KMS-11 (cell line): ENCODE data around the gene CACNB2.

Source experiments
- H2AFZ ChIP-seq: fragments of 200-600 bp; sonication (generic); 2 replicates; pipeline ENCODE4 v1.6.1; 2016; ENCODE audit warnings: antibody characterized with exemption, mixed run types, low read depth
- H3K27ac ChIP-seq: fragments of 200-600 bp; sonication (generic); 2 replicates; pipeline ENCODE4 v1.6.1; 2016; ENCODE audit warnings: mild to moderate bottlenecking, mixed run types
- H3K27me3 ChIP-seq: fragments of 200-600 bp; sonication (generic); 2 replicates; pipeline ENCODE4 v1.6.1; 2017; ENCODE audit warnings: mild to moderate bottlenecking, low read depth, mixed run types, moderate library complexity; ENCODE audit not compliant: insufficient read depth
- H3K36me3 ChIP-seq: fragments of 200-600 bp; sonication (generic); 2 replicates; pipeline ENCODE4 v1.6.1; 2017; ENCODE audit warnings: mild to moderate bottlenecking, mixed run types; ENCODE audit not compliant: insufficient read depth
- H3K4me1 ChIP-seq: fragments of 200-600 bp; sonication (generic); 2 replicates; pipeline ENCODE4 v1.6.1; 2016; ENCODE audit warnings: mild to moderate bottlenecking, low read depth, mixed run types; ENCODE audit not compliant: poor library complexity, severe bottlenecking
- H3K4me2 ChIP-seq: fragments of 200-600 bp; sonication (generic); 2 replicates; pipeline ENCODE4 v1.7.0; 2016; ENCODE audit warnings: mild to moderate bottlenecking, mixed run types
- H3K4me3 ChIP-seq: fragments of 200-600 bp; sonication (generic); IDR thresholded peaks from 2 replicates; pipeline ENCODE4 v1.6.1; 2017; ENCODE audit warnings: low read depth, low read length, mixed read lengths; ENCODE audit not compliant: insufficient read depth
- H3K79me2 ChIP-seq: fragments of 200-600 bp; sonication (generic); 2 replicates; pipeline ENCODE4 v1.6.1; 2016; ENCODE audit warnings: low read depth, mixed run types; ENCODE audit not compliant: insufficient read depth
- H3K9ac ChIP-seq: fragments of 200-600 bp; sonication (generic); 2 replicates; pipeline ENCODE4 v1.6.1; 2016; ENCODE audit warnings: mild to moderate bottlenecking, mixed run types
- H4K20me1 ChIP-seq: fragments of 200-600 bp; sonication (generic); 2 replicates; pipeline ENCODE4 v1.6.1; 2016; ENCODE audit warnings: mild to moderate bottlenecking, mixed run types; ENCODE audit not compliant: insufficient read depth
- CTCF ChIP-seq: fragments of 200-600 bp; sonication (generic); conservative IDR thresholded peaks from 2 replicates; pipeline ENCODE4 v1.6.1; 2017; ENCODE audit warnings: low read depth, mild to moderate bottlenecking, antibody characterized with exemption, low read length, moderate library complexity, mixed read lengths

CACNB2 gene

GRCh38 chr10:18136073-18136791 is 4.0 kb upstream of the CACNB2 start:
- Histone ChIP-seq H3K27ac (no peak overlapping the region), H3K4me3 (no peak overlapping the region)

GRCh38 chr10:18137111-18137510 is 3.1 kb upstream of the CACNB2 start:
- H2AFZ ChIP-seq = no peak overlapping the region
- no peaks in the 10 kb centered on the region for H4K20me1 ChIP-seq
- no peak overlapping the region for H3K4me3 ChIP-seq
- H3K9ac ChIP-seq = no peak overlapping the region
- H3K4me1 ChIP-seq = no peaks in the 10 kb centered on the region
- H3K27me3 ChIP-seq = no peaks in the 10 kb centered on the region
- H3K27ac ChIP-seq = no peak overlapping the region
- TF ChIP-seq CTCF = no peak
- no peak overlapping the region for H3K4me2 ChIP-seq
- no peaks in the 10 kb centered on the region for H3K36me3 ChIP-seq
- no peaks in the 10 kb centered on the region for H3K79me2 ChIP-seq

More at GRCh38 chr10:18136073-18136791, 4.0 kb upstream of the CACNB2 start:
- H3K79me2 ChIP-seq = no peaks in the 10 kb centered on the region
- H3K4me2 ChIP-seq = no peak overlapping the region
- H3K36me3 ChIP-seq = no peaks in the 10 kb centered on the region
- H4K20me1 ChIP-seq = no peaks in the 10 kb centered on the region
- H3K9ac ChIP-seq = no peak overlapping the region
- H3K4me1 ChIP-seq = no peaks in the 10 kb centered on the region
- no peak for TF ChIP-seq CTCF
- no peak overlapping the region for H2AFZ ChIP-seq
- H3K27me3 ChIP-seq = no peaks in the 10 kb centered on the region

GRCh38 chr10:18140957-18141845 is 977 bp downstream of the CACNB2 start:
- Histone ChIP-seq H3K9ac (no peak overlapping the region), H3K4me2 (no peak overlapping the region)

GRCh38 chr10:18142151-18142550 is 1.9 kb downstream of the CACNB2 start:
- no peak for TF ChIP-seq CTCF
- Histone ChIP-seq H3K4me1 (no peaks in the 10 kb centered on the region), H3K27me3 (no peaks in the 10 kb centered on the region), H3K4me2 (no peak overlapping the region), H4K20me1 (no peaks in the 10 kb centered on the region), H3K4me3 (no peak overlapping the region), H3K9ac (no peak overlapping the region), H2AFZ (no peak overlapping the region), H3K27ac (no peak overlapping the region), H3K79me2 (no peaks in the 10 kb centered on the region), H3K36me3 (no peaks in the 10 kb centered on the region)

More at GRCh38 chr10:18140957-18141845, 977 bp downstream of the CACNB2 start:
- no peak overlapping the region for H2AFZ ChIP-seq
- H3K79me2 ChIP-seq = no peaks in the 10 kb centered on the region
- no peaks in the 10 kb centered on the region for H3K27me3 ChIP-seq
- no peaks in the 10 kb centered on the region for H3K36me3 ChIP-seq
- no peak overlapping the region for H3K27ac ChIP-seq
- H3K4me3 ChIP-seq = no peak overlapping the region
- TF ChIP-seq CTCF = no peak
- H3K4me1 ChIP-seq = no peaks in the 10 kb centered on the region
- no peaks in the 10 kb centered on the region for H4K20me1 ChIP-seq
